Vagina (tissue), 2 donors: Measurements from ENCODE around the gene LONP1. TPM values are rescaled to one million over a fixed set of nuclear protein-coding genes. Genes with fewer than 3 reads are reported as not detected.

Experiments used
- DNase-seq, 2 donors: peaks; one replicate each; pipeline ENCODE4 v3.0.0-alpha.2; 2017; ENCODE audit errors: extremely low spot score in 2 of 2
- H3K27ac ChIP-seq: fragments of 200-600 bp; sonication (generic); one replicate; pipeline ENCODE4 v1.5.1; 2019
- H3K27me3 ChIP-seq: fragments of 200-600 bp; sonication (generic); one replicate; pipeline ENCODE4 v1.5.1; 2019
- H3K36me3 ChIP-seq, 2 donors: fragments of 200-600 bp; sonication (generic); one replicate each; pipeline ENCODE4 v1.5.1; 2017 to 2019
- H3K4me1 ChIP-seq: fragments of 200-600 bp; sonication (generic); one replicate; pipeline ENCODE4 v1.5.1; 2019
- H3K4me3 ChIP-seq, 2 donors: fragments of 200-600 bp; sonication (generic); 1 replicate in 1 of 2; 2 replicates in 1 of 2; pipeline ENCODE4 v1.5.1; 2016 to 2019
- H3K9me3 ChIP-seq: fragments of 200-600 bp; sonication (generic); one replicate; pipeline ENCODE4 v1.5.1; 2019
- POLR2A ChIP-seq, 2 donors: fragments of 450-650 bp; IDR thresholded peaks; one replicate each; pipeline ENCODE4 v1.6.1; 2017; ENCODE audit warnings: antibody characterized with exemption in 2 of 2, mild to moderate bottlenecking in 2 of 2, moderate library complexity in 2 of 2
- POLR2AphosphoS5 ChIP-seq, 2 donors: sonication (generic); formaldehyde crosslinking; IDR thresholded peaks; one replicate each; pipeline ENCODE4 v1.9.0; 2017; ENCODE audit warnings: antibody characterized with exemption in 2 of 2, mild to moderate bottlenecking in 2 of 2, low read depth in 1 of 2; ENCODE audit not compliant: insufficient read depth in 1 of 2
- intact Hi-C: fragments of 100-400 bp; cut with DNase I; formaldehyde crosslinking; loops from one replicate; pipeline ENCODE4 v1.15.1; 2023
- total RNA-seq: library from RNA; depleted of rRNA; stranded (reverse); fragments of >200 nt; gene quantifications from one replicate; pipeline ENCODE4 v1.2.3, GENCODE V29; 2016
- TF ChIP-seq, protein P1 (sequence below), 3 experiments: fragments of 450-650 bp in 2 of 3; fragments of 200-600 bp in 1 of 3; sonication (generic) in 1 of 3; IDR thresholded peaks; one replicate each; pipeline ENCODE4 v1.5.1; 2017 to 2019; ENCODE audit warnings: antibody characterized with exemption in 3 of 3, mild to moderate bottlenecking in 2 of 3, moderate library complexity in 2 of 3

LONP1 gene, protein sequence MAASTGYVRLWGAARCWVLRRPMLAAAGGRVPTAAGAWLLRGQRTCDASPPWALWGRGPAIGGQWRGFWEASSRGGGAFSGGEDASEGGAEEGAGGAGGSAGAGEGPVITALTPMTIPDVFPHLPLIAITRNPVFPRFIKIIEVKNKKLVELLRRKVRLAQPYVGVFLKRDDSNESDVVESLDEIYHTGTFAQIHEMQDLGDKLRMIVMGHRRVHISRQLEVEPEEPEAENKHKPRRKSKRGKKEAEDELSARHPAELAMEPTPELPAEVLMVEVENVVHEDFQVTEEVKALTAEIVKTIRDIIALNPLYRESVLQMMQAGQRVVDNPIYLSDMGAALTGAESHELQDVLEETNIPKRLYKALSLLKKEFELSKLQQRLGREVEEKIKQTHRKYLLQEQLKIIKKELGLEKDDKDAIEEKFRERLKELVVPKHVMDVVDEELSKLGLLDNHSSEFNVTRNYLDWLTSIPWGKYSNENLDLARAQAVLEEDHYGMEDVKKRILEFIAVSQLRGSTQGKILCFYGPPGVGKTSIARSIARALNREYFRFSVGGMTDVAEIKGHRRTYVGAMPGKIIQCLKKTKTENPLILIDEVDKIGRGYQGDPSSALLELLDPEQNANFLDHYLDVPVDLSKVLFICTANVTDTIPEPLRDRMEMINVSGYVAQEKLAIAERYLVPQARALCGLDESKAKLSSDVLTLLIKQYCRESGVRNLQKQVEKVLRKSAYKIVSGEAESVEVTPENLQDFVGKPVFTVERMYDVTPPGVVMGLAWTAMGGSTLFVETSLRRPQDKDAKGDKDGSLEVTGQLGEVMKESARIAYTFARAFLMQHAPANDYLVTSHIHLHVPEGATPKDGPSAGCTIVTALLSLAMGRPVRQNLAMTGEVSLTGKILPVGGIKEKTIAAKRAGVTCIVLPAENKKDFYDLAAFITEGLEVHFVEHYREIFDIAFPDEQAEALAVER
- 53.3 TPM for total RNA-seq

DNA sequence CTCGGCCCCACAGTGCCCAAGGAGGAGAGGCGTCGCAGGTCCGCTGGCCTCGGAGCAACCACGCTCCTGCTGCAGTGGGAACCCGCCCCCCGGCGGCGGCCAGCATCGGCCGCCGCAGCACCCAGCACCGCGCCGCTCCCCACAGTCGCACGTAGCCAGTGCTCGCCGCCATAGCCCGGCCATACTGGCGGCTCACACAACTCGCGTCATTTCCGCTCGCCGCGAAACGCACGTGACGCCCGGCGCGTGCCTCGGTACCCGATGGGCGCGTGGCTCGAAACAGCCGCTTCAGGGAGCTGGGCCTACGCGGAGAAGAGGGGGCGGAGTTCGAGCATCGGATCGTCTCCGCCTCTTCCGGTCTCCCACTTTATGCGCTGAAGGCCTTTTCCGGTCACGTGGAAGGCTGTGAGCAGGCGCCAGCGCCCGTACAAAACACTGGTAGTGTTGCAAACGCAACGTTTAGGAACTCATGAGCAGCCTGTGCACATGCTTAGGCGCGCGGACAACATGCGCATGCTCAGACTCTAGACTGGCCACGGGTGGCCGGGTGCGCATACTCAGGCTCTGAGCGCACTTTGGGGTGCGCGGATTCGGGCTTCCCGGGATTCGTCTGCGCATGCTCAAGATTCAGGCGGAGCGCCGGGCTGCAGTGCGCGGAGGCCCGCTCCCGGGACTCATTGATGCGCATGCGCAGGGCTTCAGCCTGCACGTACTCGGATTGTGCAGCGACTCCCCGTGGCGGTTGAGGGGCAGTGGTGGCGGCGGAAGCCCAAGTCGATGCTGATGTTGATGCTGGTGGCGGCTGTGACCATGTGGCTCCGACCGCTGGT, at the start of gene LONP1, which contains the start of gene CATSPERD:
Gene LONP1 (minus strand): TSS at position 186 of the 830 bp plus-strand sequence. CDS start 14 bp downstream, at position 172.
Gene CATSPERD (plus strand): TSS at position 677 of the 830 bp plus-strand sequence. CDS start 101 bp downstream, at position 778.
- Histone ChIP-seq H3K9me3 (no peaks in the 10 kb centered on the region), H3K36me3 (no peaks in the 10 kb centered on the region), H3K4me3 (peak within 1 kb of the TSS; percentile 75 to 94), H3K4me1 (peaks cover 31% of the 10 kb centered on the region), H3K27ac (peak within 1 kb of the TSS; percentile 93), H3K27me3 (no peaks in the 10 kb centered on the region)
- DNase-seq = peak; percentile 99
- intact Hi-C loops = no loop called here
- peak; percentile 95 to 99 for TF ChIP-seq POLR2AphosphoS5 (IDR thresholded peaks at IDR 0.05; ENCODE audit: insufficient read depth in 1 of 2, low read depth in 1 of 2)
- TF ChIP-seq, protein P1, sequence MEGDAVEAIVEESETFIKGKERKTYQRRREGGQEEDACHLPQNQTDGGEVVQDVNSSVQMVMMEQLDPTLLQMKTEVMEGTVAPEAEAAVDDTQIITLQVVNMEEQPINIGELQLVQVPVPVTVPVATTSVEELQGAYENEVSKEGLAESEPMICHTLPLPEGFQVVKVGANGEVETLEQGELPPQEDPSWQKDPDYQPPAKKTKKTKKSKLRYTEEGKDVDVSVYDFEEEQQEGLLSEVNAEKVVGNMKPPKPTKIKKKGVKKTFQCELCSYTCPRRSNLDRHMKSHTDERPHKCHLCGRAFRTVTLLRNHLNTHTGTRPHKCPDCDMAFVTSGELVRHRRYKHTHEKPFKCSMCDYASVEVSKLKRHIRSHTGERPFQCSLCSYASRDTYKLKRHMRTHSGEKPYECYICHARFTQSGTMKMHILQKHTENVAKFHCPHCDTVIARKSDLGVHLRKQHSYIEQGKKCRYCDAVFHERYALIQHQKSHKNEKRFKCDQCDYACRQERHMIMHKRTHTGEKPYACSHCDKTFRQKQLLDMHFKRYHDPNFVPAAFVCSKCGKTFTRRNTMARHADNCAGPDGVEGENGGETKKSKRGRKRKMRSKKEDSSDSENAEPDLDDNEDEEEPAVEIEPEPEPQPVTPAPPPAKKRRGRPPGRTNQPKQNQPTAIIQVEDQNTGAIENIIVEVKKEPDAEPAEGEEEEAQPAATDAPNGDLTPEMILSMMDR (IDR thresholded peaks at IDR 0.05) = peak; percentile 88 to 96 (median 88)
- TF ChIP-seq POLR2A (IDR thresholded peaks at IDR 0.05) = peak in 1 of 2 donors; percentile 2

DNA sequence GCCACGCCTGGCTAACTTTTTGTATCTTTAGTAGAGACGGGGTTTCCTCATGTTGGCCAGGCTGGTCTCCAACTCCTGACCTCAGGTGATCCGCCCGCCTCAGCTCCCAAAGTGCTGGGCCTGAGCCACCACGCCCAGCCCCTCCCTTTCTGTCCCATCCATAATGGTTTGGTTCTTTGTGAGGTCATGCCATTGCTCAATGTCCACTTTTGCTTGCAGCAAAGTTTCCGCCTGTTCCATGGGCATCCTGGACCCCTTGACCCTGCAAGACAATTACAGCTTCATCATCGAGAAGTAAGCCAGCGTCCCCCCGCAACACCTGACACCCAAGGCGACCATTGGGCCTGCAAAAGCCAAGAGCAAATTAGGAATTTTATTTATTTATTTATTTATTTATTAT, 48.0 kb upstream of the LONP1 start:
- no peaks in the 10 kb centered on the region for H3K4me1 ChIP-seq
- no peaks in the 10 kb centered on the region for H3K36me3 ChIP-seq
- H3K27ac ChIP-seq = no peak overlapping the region
- intact Hi-C loops = no loop called here
- no peak for DNase-seq
- TF ChIP-seq POLR2A (IDR thresholded peaks at IDR 0.05) = no peak
- H3K4me3 ChIP-seq = no peak overlapping the region
- H3K9me3 ChIP-seq = no peaks in the 10 kb centered on the region
- no peaks in the 10 kb centered on the region for H3K27me3 ChIP-seq

DNA sequence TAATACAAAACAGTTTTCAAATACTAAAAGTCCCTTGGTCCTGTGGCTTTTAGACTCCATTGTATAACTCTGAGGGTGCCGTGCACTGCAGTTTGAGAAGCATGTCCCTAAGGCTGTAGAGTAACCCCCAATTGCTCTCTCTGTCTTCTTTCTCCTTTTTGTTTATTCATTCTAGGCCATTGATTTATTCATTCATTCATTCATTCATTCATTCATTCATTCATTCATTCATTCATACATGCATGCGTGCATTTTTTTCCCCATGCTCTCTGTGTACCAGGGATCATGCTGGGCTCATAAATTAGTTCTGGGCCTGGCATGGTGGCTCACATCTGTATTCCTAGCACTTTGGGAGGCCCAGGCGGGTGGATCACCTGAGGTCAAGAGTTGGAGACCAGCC, 45.3 kb upstream of the LONP1 start:
- no peak for DNase-seq
- intact Hi-C loops = no loop called here
- Histone ChIP-seq H3K36me3 (no peaks in the 10 kb centered on the region), H3K4me1 (no peaks in the 10 kb centered on the region), H3K9me3 (no peaks in the 10 kb centered on the region), H3K27me3 (no peaks in the 10 kb centered on the region), H3K4me3 (no peak overlapping the region), H3K27ac (no peak overlapping the region)
- TF ChIP-seq POLR2A (IDR thresholded peaks at IDR 0.05) (no peak), POLR2AphosphoS5 (IDR thresholded peaks at IDR 0.05; ENCODE audit: insufficient read depth in 1 of 2, low read depth in 1 of 2) (no peak)
- TF ChIP-seq, protein P1 (IDR thresholded peaks at IDR 0.05) = no peak

DNA sequence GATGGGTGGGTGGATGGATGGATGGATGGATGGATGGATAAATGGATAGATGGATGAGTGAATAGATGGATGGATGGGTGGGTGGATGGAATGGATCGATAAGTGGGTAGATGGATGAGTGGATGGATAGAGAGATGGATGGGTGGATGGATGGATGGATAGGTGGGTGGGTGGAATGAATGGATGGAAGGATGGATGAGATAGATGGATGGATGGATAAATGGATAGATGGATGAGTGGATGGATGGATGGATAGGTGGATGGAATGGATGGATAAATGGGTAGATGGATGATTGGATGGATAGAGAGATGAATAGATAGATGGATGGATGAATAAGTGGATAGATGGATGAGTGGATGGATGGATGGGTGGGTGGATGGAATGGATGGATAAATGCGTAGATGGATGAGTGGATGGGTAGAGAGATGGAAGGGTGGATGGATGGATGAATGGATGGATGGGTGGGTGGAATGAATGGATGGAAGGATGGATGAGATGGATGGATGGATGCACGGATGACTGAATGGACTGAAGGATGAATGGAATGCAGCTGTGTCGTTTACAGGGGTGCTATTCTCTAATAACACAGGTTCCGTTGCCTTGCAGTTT, 42.8 kb upstream of the LONP1 start:
- H3K27me3 ChIP-seq = no peaks in the 10 kb centered on the region
- TF ChIP-seq, protein P1 (IDR thresholded peaks at IDR 0.05) = no peak
- no peak for TF ChIP-seq POLR2A (IDR thresholded peaks at IDR 0.05)
- no peak for TF ChIP-seq POLR2AphosphoS5 (IDR thresholded peaks at IDR 0.05; ENCODE audit: insufficient read depth in 1 of 2, low read depth in 1 of 2)

More for the DNA sequence above, 42.8 kb upstream of the LONP1 start:
- H3K9me3 ChIP-seq = no peaks in the 10 kb centered on the region
- DNase-seq = no peak
- H3K36me3 ChIP-seq = no peaks in the 10 kb centered on the region
- intact Hi-C loops = no loop called here
- H3K4me3 ChIP-seq = no peak overlapping the region
- no peaks in the 10 kb centered on the region for H3K4me1 ChIP-seq
- no peak overlapping the region for H3K27ac ChIP-seq
